Psoas muscle (tissue), 8 donors: ENCODE measurements around the gene CPLANE1. TPM values are rescaled to one million over a fixed set of nuclear protein-coding genes. Genes with fewer than 3 reads are reported as not detected.

Experiments used
- ATAC-seq, 4 donors: fragments of 200-7000 bp; cut with Tn5 transposase; one replicate each; pipeline ENCODE4 v1.9.1; 2020; ENCODE audit warnings: moderate library complexity in 3 of 4, mild to moderate bottlenecking in 2 of 4
- DNase-seq, 2 donors: peaks; one replicate each; pipeline ENCODE4 v3.0.0-alpha.2; 2020
- H3K27ac ChIP-seq: fragments of 200-600 bp; one replicate; pipeline ENCODE4 v1.8.0; 2022
- H3K27me3 ChIP-seq, 3 donors: fragments of 200-600 bp in 1 of 3; one replicate each; pipeline versions ENCODE4 v1.6.1 to v1.8.0; 2013 to 2022; ENCODE audit warnings: low read length in 2 of 3, mild to moderate bottlenecking in 2 of 3, moderate library complexity in 1 of 3; ENCODE audit not compliant: insufficient read depth in 3 of 3
- H3K36me3 ChIP-seq, 2 donors: fragments of 200-600 bp in 1 of 2; one replicate each; pipeline versions ENCODE4 v1.6.1 to v1.8.0; 2013 to 2022; ENCODE audit warnings: low read depth in 1 of 2, mild to moderate bottlenecking in 1 of 2, moderate library complexity in 1 of 2; ENCODE audit not compliant: insufficient read depth in 1 of 2
- H3K4me1 ChIP-seq: fragments of 200-600 bp; one replicate; pipeline ENCODE4 v1.8.0; 2022
- H3K4me3 ChIP-seq: fragments of 200-600 bp; one replicate; pipeline ENCODE4 v1.8.0; 2022; ENCODE audit warnings: mild to moderate bottlenecking
- H3K9me3 ChIP-seq: fragments of 200-600 bp; one replicate; pipeline ENCODE4 v1.8.0; 2022
- CTCF ChIP-seq: fragments of 200-600 bp; IDR thresholded peaks from one replicate; pipeline ENCODE4 v1.8.0; 2022; ENCODE audit warnings: antibody characterized with exemption
- WGBS, 3 donors: extraction: QIAGEN DNeasy Blood & Tissue Kit; methylation state at CpG; one replicate each; pipeline versions ENCODE4 v1.1.6 to v1.1.7; 2013; 5-methylcytosine and 5-hydroxymethylcytosine counted together
- intact Hi-C, 2 donors: fragments of 100-400 bp; cut with DNase I; formaldehyde crosslinking; loops; one replicate each; pipeline versions ENCODE4 v1.11.0 to v1.14.2; 2022
- polyA plus RNA-seq, 3 donors: library from polyadenylated mRNA; stranded (reverse); fragments of 200-250 nt; gene quantifications; one replicate each; pipeline ENCODE4 v1.2.3, GENCODE V29; 2013
- total RNA-seq, 4 donors: library from RNA; stranded (reverse); fragmentation: NEBNext Ultra II Directional in 2 of 4; extraction: Animal tissue kit (Norgen Biotek cat#: 25700) in 2 of 4; gene quantifications; one replicate each; pipeline versions ENCODE4 v1.2.1 to v1.2.4, GENCODE V29; 2021 to 2023
- donor health status: healthy with polysubstance abuse.
- donor health status: DM: no; HTN: no; CAD: no; lungs with moderate emphysema.
- donor health status: Bipolar disorder and iron deficiency.
- donor health status: healthy.
- donor health status: DM: yes; HTN: yes; CAD: no.
- donor health status: DM: no; HTN: no; CAD: no.
- donor health status: DM: no; HTN: no; CAD: no.
- donor health status: DM: yes; HTN: yes; CAD: no.

Gene CPLANE1
- total and polyA plus RNA-seq, 7 donors, result 1.4 to 12.1 (median 6.0) TPM

- H3K27me3 ChIP-seq, result no peaks in the 10 kb centered on the region
- ATAC-seq, result no peak
- intact Hi-C loops, result no loop called here
- H3K9me3 ChIP-seq, result no peaks in the 10 kb centered on the region
- DNase-seq, result no peak
- WGBS, 3 donors, result 92 to 93% (median 92%) methylated on average over 3 of the region's 3 CpGs
- H3K36me3 ChIP-seq, result peaks cover 10 to 93% of the 10 kb centered on the region in 2 donors
- no peaks in the 10 kb centered on the region for H3K4me1 ChIP-seq
- H3K4me3 ChIP-seq, result no peak overlapping the region
- TF ChIP-seq CTCF, result no peak
- H3K27ac ChIP-seq, result no peak overlapping the region
Measured at GRCh38 chr5:37112383-37112991, 136.7 kb downstream of the CPLANE1 start.

GRCh38 chr5:37111426-37112382, 137.5 kb downstream of the CPLANE1 start:
- Histone ChIP-seq H3K36me3 (peaks cover 12 to 93% of the 10 kb centered on the region in 2 donors), H3K27me3 (no peaks in the 10 kb centered on the region), H3K9me3 (no peaks in the 10 kb centered on the region), H3K27ac (no peak overlapping the region), H3K4me3 (no peak overlapping the region), H3K4me1 (no peaks in the 10 kb centered on the region)
- DNase-seq (no peak), ATAC-seq (no peak)
- TF ChIP-seq CTCF, result no peak
- intact Hi-C loops, result no loop called here
- WGBS, 3 donors, result 89 to 97% (median 90%) methylated on average over 4 of the region's 4 CpGs

- H3K9me3 ChIP-seq, result no peaks in the 10 kb centered on the region
- ATAC-seq, result no peak
- no peak for TF ChIP-seq CTCF
- no peak for DNase-seq
- H3K36me3 ChIP-seq, result peaks cover 11 to 92% of the 10 kb centered on the region in 2 donors
- 88 to 100% (median 96%) methylated on average over 1 of the region's 1 CpG for WGBS, 3 donors
- intact Hi-C loops, result no loop called here
- H3K27me3 ChIP-seq, result no peaks in the 10 kb centered on the region
- no peak overlapping the region for H3K27ac ChIP-seq
- no peak overlapping the region for H3K4me3 ChIP-seq
- H3K4me1 ChIP-seq, result no peaks in the 10 kb centered on the region
Measured at GRCh38 chr5:37110135-37110534, 139.0 kb downstream of the CPLANE1 start.

GRCh38 chr5:37109338-37109737, 139.8 kb downstream of the CPLANE1 start:
- intact Hi-C loops, result no loop called here
- WGBS, 3 donors, result 97 to 98% (median 98%) methylated on average over 3 of the region's 3 CpGs
- peaks cover 9 to 92% of the 10 kb centered on the region in 2 donors for H3K36me3 ChIP-seq

More at GRCh38 chr5:37109338-37109737, 139.8 kb downstream of the CPLANE1 start:
- TF ChIP-seq CTCF, result no peak
- no peak overlapping the region for H3K4me3 ChIP-seq
- no peak for DNase-seq
- H3K27ac ChIP-seq, result no peak overlapping the region
- no peaks in the 10 kb centered on the region for H3K27me3 ChIP-seq
- H3K4me1 ChIP-seq, result no peaks in the 10 kb centered on the region
- no peak for ATAC-seq
- H3K9me3 ChIP-seq, result no peaks in the 10 kb centered on the region
